GM20000 (cell line): ENCODE data around the gene TEKT5.

ENCODE experiments used
- DNase-seq: peaks from one replicate; pipeline ENCODE4 v3.0.0; 2012; ENCODE audit warnings: low spot score
- CTCF ChIP-seq: IDR thresholded peaks from 2 replicates; pipeline ENCODE4 v1.5.1; 2012; ENCODE audit warnings: mild to moderate bottlenecking, control low read depth; ENCODE audit errors: extremely low read depth, missing control alignments

Gene TEKT5

GRCh38 chr16:10614685-10615084 lies 80.0 kb downstream of the TEKT5 start:
- no peak for TF ChIP-seq CTCF
- no peak for DNase-seq

GRCh38 chr16:10613785-10614485 lies 80.8 kb downstream of the TEKT5 start:
- DNase-seq, result peak; percentile 52
- TF ChIP-seq CTCF, result no peak

- DNase-seq, result no peak
Observed at GRCh38 chr16:10612649-10613179, 82.0 kb downstream of the TEKT5 start.

GRCh38 chr16:10611825-10612342 lies 82.8 kb downstream of the TEKT5 start:
- no peak for TF ChIP-seq CTCF
- no peak for DNase-seq

More at GRCh38 chr16:10612649-10613179, 82.0 kb downstream of the TEKT5 start:
- no peak for TF ChIP-seq CTCF

GRCh38 chr16:10610499-10611184 lies 84.1 kb downstream of the TEKT5 start:
- no peak for DNase-seq
- no peak for TF ChIP-seq CTCF

GRCh38 chr16:10609402-10609774 lies 85.3 kb downstream of the TEKT5 start:
- no peak for TF ChIP-seq CTCF
- no peak for DNase-seq
